22Rv1 (cell line): ENCODE measurements around the gene UBE2B.
"Not testable (repeated sequence)": the region's sequence is repeated elsewhere in the genome, so short reads cannot be mapped to it uniquely, and the experiment has no call there.

Experiments used
- H3K27ac ChIP-seq: fragments of 450-650 bp; 2 replicates; pipeline ENCODE4 v1.5.1; 2017
- CTCF ChIP-seq: fragments of 450-650 bp; IDR thresholded peaks from 2 replicates; pipeline ENCODE4 v1.5.1; 2017; ENCODE audit warnings: mild to moderate bottlenecking
- ZFX ChIP-seq: fragments of 450-650 bp; IDR thresholded peaks from 2 replicates; pipeline ENCODE4 v1.6.1; 2017; ENCODE audit warnings: antibody characterized with exemption, borderline replicate concordance

UBE2B gene

GRCh38 chr5:134418958-134419357 lies 47.6 kb downstream of the UBE2B start:
- H3K27ac ChIP-seq: no peak overlapping the region
- TF ChIP-seq CTCF (no peak), ZFX (no peak)

DNA sequence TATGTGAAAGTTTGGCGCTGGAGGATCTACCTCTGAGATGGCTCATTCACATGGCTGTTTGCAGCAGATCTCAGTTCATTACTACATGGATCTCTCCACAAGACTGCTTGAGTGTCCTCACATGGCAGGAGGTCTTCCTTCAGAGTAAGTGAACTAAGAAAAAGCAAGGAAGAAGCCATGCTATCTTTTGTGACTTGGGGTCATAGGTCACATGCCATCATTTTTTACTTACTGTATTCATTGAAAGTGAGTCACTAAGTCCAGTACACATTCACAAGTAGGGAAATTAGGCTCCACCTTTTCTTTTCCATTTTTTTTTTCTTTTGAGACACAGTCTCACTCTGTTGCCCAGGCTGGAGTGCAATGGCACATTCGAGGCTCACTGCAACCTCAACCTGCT lies 49.0 kb downstream of the UBE2B start:
- TF ChIP-seq CTCF (no peak), ZFX (no peak)
- no peak overlapping the region for H3K27ac ChIP-seq

DNA sequence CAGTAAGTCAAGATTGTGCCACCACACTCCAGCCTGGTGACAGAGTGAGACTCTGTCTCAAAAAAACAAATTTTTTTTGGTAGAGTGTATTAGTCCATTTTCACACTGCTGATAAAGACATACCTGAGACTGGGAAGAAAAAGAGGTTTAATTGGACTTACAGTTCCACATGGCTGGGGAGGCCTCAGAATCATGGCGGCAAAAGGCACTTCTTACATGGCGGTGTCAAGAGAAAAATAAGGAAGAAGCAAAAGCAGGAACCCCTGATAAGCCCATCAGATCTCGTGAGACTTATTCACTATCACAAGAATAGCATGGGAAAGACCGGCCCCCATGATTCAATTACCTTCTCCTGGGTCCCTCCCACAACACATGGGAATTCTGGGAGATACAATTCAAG lies 49.7 kb downstream of the UBE2B start:
- H3K27ac ChIP-seq: not testable (repeated sequence)

GRCh38 chr5:134422791-134423365 lies 51.5 kb downstream of the UBE2B start:
- TF ChIP-seq CTCF (no peak), ZFX (no peak)
- no peak overlapping the region for H3K27ac ChIP-seq

DNA sequence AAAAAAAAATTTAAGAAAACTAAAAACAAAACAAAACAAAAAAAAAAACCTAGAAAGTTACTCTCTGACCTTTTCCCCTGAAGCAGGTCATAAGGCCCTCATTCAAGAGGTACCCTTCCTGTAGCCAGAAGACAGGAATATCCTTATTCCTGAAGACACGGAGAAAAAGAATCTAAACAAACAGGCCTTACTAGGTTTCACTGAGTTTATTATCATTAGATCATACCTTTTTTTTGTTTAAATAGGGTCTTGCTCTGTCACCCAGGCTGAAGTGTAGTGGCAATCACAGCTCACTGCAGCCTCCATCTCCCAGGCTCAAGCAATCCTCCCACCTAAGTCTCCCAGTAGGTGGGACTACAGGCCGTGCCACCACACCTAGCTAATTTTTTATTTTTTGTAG lies 52.0 kb downstream of the UBE2B start:
- TF ChIP-seq CTCF (no peak), ZFX (no peak)

GRCh38 chr5:134426361-134426760 lies 55.0 kb downstream of the UBE2B start:
- no peak overlapping the region for H3K27ac ChIP-seq
- TF ChIP-seq CTCF (no peak), ZFX (no peak)

More for the DNA sequence above, 52.0 kb downstream of the UBE2B start:
- H3K27ac ChIP-seq: no peak overlapping the region

DNA sequence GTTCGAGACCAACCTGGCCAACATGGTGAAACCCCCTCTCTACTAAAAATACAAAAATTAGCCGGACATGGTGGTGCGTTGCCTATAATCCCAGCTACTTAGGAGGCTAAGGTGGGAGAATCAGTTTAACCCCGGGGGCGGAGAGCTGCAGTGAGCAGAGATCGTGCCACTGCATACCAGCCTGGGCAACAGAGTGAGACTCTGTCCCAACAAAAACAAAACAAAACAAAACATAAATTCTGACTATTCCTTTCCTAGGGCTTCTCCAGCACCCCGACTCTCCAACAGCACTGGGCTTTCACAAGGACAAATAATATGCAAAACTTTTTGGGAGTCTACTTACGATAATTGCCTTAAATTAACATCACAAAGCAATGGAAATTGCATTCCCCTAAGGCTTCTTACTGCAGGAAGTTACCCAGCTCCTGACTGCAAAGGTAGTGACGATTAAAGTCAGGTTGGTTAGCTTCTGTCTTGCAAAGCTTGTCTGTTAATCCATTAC lies 56.2 kb downstream of the UBE2B start:
- no peak overlapping the region for H3K27ac ChIP-seq
- TF ChIP-seq ZFX (no peak), CTCF (no peak)

DNA sequence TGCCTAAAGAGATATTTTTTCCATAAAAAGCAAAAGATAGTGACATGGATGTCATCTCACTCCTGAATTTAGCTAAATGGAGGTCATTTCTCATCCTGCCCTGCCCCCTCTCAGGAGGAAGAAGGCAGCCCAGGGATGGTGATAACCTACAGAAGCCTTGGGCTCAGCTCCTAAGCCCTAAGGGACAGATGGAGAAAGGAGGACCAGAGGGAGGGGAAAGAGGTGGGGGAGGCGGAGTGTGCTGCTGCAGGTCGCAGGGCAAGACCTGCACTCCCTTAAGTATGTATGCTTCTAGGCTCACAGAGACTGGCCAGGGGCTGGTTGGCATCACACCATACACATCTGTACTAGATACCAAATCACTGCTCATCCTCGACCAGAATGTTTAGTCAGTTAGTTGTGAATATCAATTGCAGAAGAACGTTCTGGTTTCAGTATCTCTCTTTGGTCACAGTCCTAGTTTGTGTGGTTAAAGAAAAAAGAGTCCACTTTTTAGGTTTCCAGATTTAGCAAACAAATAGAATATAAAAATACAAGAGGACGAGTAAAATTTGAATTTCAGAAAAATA lies 58.7 kb downstream of the UBE2B start:
- TF ChIP-seq CTCF (no peak), ZFX (no peak)
- H3K27ac ChIP-seq: no peak overlapping the region
